GM23248 (cell line): ENCODE results near the gene COL11A1.

Source experiments
- EZH2 ChIP-seq: fragments of 200-600 bp; sonication (generic); IDR thresholded peaks from 2 replicates; pipeline ENCODE4 v1.6.1; 2018; ENCODE audit warnings: antibody characterized with exemption, mild to moderate bottlenecking; ENCODE audit not compliant: insufficient read depth, poor library complexity, severe bottlenecking
- EZH2phosphoT487 ChIP-seq: fragments of 200-600 bp; sonication (generic); IDR thresholded peaks from 2 replicates; pipeline ENCODE4 v1.6.1; 2018; ENCODE audit warnings: antibody characterized with exemption, moderate library complexity, mild to moderate bottlenecking, low read depth; ENCODE audit not compliant: insufficient read depth

- TF ChIP-seq EZH2 (no peak), EZH2phosphoT487 (no peak)
Observed at GRCh38 chr1:102863704-102864103, 244.6 kb downstream of the COL11A1 start.
